Activated CD8-positive, alpha-beta T cell treated with anti-CD3 and anti-CD28 coated beads for 36 hours (primary cell): ENCODE data around the gene PNRC2. TPM values are rescaled to one million over a fixed set of nuclear protein-coding genes. Genes with fewer than 3 reads are reported as not detected.

ENCODE experiments used
- ATAC-seq: fragments of 200-7000 bp; cut with Tn5 transposase; one replicate; pipeline ENCODE4 v1.10.0; 2021; ENCODE audit warnings: mild to moderate bottlenecking, moderate library complexity
- CTCF ChIA-PET: fragments of 350-600 bp; sonication (Branson Sonifier 250); formaldehyde crosslinking; loops from one replicate; lab custom pipeline; 2021; ENCODE audit warnings: antibody characterized with exemption; lab: Charles Lee
- POLR2A ChIA-PET: fragments of 350-600 bp; sonication (Branson Sonifier 250); formaldehyde crosslinking; loops from one replicate; lab custom pipeline; 2021; ENCODE audit warnings: antibody characterized with exemption; lab: Charles Lee
- DNase-seq: peaks from one replicate; pipeline ENCODE4 v3.0.0-alpha.2; 2020
- H3K27ac Mint-ChIP-seq: one replicate; pipeline ENCODE4 v1.8.0; 2021; ENCODE audit warnings: mild to moderate bottlenecking, mixed read lengths
- H3K27me3 Mint-ChIP-seq: one replicate; pipeline ENCODE4 v1.8.0; 2021; ENCODE audit warnings: mixed read lengths
- H3K36me3 Mint-ChIP-seq: one replicate; pipeline ENCODE4 v1.8.0; 2021; ENCODE audit warnings: low read depth, mixed read lengths
- H3K4me1 Mint-ChIP-seq: one replicate; pipeline ENCODE4 v1.8.0; 2021; ENCODE audit warnings: low read depth, mixed read lengths
- H3K4me3 Mint-ChIP-seq: one replicate; pipeline ENCODE4 v1.8.0; 2021; ENCODE audit warnings: mild to moderate bottlenecking, moderate library complexity, mixed read lengths
- H3K9me3 Mint-ChIP-seq: one replicate; pipeline ENCODE4 v1.8.0; 2021; ENCODE audit warnings: mixed read lengths
- CTCF ChIP-seq: fragments of 200-600 bp; IDR thresholded peaks from one replicate; pipeline ENCODE4 v1.8.0; 2022; ENCODE audit warnings: antibody characterized with exemption, mild to moderate bottlenecking
- intact Hi-C: fragments of 100-400 bp; cut with micrococcal nuclease; formaldehyde crosslinking; loops from one replicate; pipeline ENCODE4 v1.10.0; 2022
- total RNA-seq, 2 experiments: library from RNA; stranded (reverse); gene quantifications; one replicate each; pipeline ENCODE4 v1.2.3, GENCODE V29; 2021

The PNRC2 gene
- total RNA-seq, 2 experiments from 2014 or later, result 130 to 133 TPM

- ChIA-PET CTCF (interaction anchor here (1.0 to 1.8 kb wide), 4 partner anchors 11 to 155 kb away, joined by 3 to 6 read pairs (median 4); no protein-coding TSS in a partner anchor), POLR2A (interaction anchor here (0.6 to 8.7 kb wide), 5 partner anchors 8 to 357 kb away, joined by 3 to 128 read pairs (median 3); partner anchors contain the start of gene SRSF10)
- peaks cover 71% of the 10 kb centered on the region for H3K4me1 Mint-ChIP-seq
- no peak for DNase-seq
- no peak overlapping the region for H3K4me3 Mint-ChIP-seq
- intact Hi-C loops, result no loop called here
- H3K36me3 Mint-ChIP-seq, result peaks cover 69% of the 10 kb centered on the region
- H3K9me3 Mint-ChIP-seq, result no peaks in the 10 kb centered on the region
- peak overlapping the region; percentile 83 for H3K27ac Mint-ChIP-seq
- no peaks in the 10 kb centered on the region for H3K27me3 Mint-ChIP-seq
- no peak for TF ChIP-seq CTCF
- ATAC-seq, result no peak
Observed at GRCh38 chr1:23964790-23965740, 5.4 kb downstream of the PNRC2 start.

- H3K4me1 Mint-ChIP-seq, result peaks cover 68% of the 10 kb centered on the region
- H3K36me3 Mint-ChIP-seq, result peaks cover 64% of the 10 kb centered on the region
- intact Hi-C loops, result no loop called here
Observed at GRCh38 chr1:23966973-23967493, 7.4 kb downstream of the PNRC2 start.

GRCh38 chr1:23967871-23968270 is 8.2 kb downstream of the PNRC2 start:
- peaks cover 64% of the 10 kb centered on the region for H3K4me1 Mint-ChIP-seq
- ATAC-seq (no peak), DNase-seq (no peak)
- H3K27ac Mint-ChIP-seq, result peak overlapping the region; percentile 73
- TF ChIP-seq CTCF, result no peak
- H3K36me3 Mint-ChIP-seq, result peaks cover 64% of the 10 kb centered on the region
- no peak overlapping the region for H3K4me3 Mint-ChIP-seq
- no peaks in the 10 kb centered on the region for H3K9me3 Mint-ChIP-seq
- H3K27me3 Mint-ChIP-seq, result no peaks in the 10 kb centered on the region
- POLR2A ChIA-PET, result interaction anchor here (0.6 to 8.7 kb wide), 5 partner anchors 8 to 225 kb away, joined by 3 to 128 read pairs (median 3); partner anchors contain the start of genes PNRC2 and SRSF10
- intact Hi-C loops, result no loop called here
- CTCF ChIA-PET, result interaction anchor here (1.1 to 1.6 kb wide), 4 partner anchors 8 to 157 kb away, joined by 3 to 4 read pairs (median 4); partner anchors contain the start of gene PNRC2

More at GRCh38 chr1:23966973-23967493, 7.4 kb downstream of the PNRC2 start:
- DNase-seq, result no peak
- Mint-ChIP-seq H3K27me3 (no peaks in the 10 kb centered on the region), H3K27ac (peak overlapping the region; percentile 73), H3K4me3 (no peak overlapping the region), H3K9me3 (no peaks in the 10 kb centered on the region)
- CTCF ChIA-PET, result no interaction called here
- no peak for TF ChIP-seq CTCF
- POLR2A ChIA-PET, result interaction anchor here (0.6 to 8.7 kb wide), 3 partner anchors 8 to 226 kb away, joined by 3 to 128 read pairs (median 37); partner anchors contain the start of genes PNRC2 and SRSF10
- no peak for ATAC-seq

- no peaks in the 10 kb centered on the region for H3K9me3 Mint-ChIP-seq
- ChIA-PET POLR2A (interaction anchor here (0.7 to 10.5 kb wide), 5 partner anchors 11 to 696 kb away, joined by 3 to 128 read pairs (median 5); partner anchors contain the start of gene PNRC2), CTCF (interaction anchor here (2.1 kb wide), 1 partner anchor 17 kb away, joined by 5 read pairs; no protein-coding TSS in a partner anchor)
- H3K4me3 Mint-ChIP-seq, result peak overlapping the region; percentile 98
- ATAC-seq, result no peak
- H3K27me3 Mint-ChIP-seq, result no peaks in the 10 kb centered on the region
- TF ChIP-seq CTCF, result no peak
- intact Hi-C loops, result no loop called here
- peaks cover 46% of the 10 kb centered on the region for H3K4me1 Mint-ChIP-seq
- H3K27ac Mint-ChIP-seq, result peak overlapping the region; percentile 98
- peaks cover 68% of the 10 kb centered on the region for H3K36me3 Mint-ChIP-seq
- DNase-seq, result no peak
Observed at GRCh38 chr1:23977187-23977853, 17.7 kb downstream of the PNRC2 start.
